Measurements from ENCODE around the gene ZDBF2. TPM values are rescaled to one million over a fixed set of nuclear protein-coding genes. Genes with fewer than 3 reads are reported as not detected.

The ZDBF2 gene
- total RNA-seq, 1 experiment from 2014 or later = 31.8 TPM

DNA sequence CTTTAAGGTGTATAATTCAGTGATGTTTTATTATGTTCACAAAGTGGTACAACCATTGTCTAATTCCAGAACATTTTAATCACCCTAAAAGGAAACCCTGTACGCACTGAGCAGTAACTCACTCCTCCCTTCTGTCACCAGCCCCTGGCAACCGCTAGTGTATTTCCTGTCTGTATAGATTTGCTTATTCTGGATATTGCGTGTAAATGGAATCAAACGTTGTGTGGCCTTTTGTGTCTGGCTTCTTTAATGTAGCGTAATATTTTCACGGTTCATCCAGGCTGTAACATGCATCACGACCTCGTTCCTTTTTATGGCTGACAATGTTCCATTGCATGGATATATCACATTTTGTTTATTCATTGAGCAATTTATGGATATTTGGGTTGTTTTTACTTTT lies 8.3 kb downstream of the ZDBF2 start:
- Histone ChIP-seq H4K91ac (ENCODE audit: insufficient read length, low read depth, low read length) (no peak overlapping the region), H3K9me3 (ENCODE audit: control insufficient read depth, low read depth, low read length) (no peaks in the 10 kb centered on the region), H4K8ac (replicated peaks; ENCODE audit: insufficient read length, low read depth, low read length) (no peak overlapping the region), H3K23ac (ENCODE audit: insufficient read length, low read depth, low read length) (no peak overlapping the region), H3T11ph (ENCODE audit: low read length) (no peak overlapping the region), H3K79me2 (ENCODE audit: insufficient read depth, low read length) (peaks cover 12% of the 10 kb centered on the region; the same call in 1 of the 2 replicates), H2BK15ac (ENCODE audit: low read depth, low read length) (no peak overlapping the region), H3K4me1 (ENCODE audit: insufficient read depth, low read length) (no peaks in the 10 kb centered on the region), H2BK20ac (ENCODE audit: low read depth, low read length, poor library complexity, severe bottlenecking) (no peak overlapping the region), H3K27ac (ENCODE audit: insufficient read length, low read depth, low read length) (no peak overlapping the region), H3K56ac (ENCODE audit: insufficient read length, low read depth, low read length) (no peak overlapping the region), H3K14ac (ENCODE audit: insufficient read depth, low read length) (no peak overlapping the region), H4K20me1 (ENCODE audit: control insufficient read depth, insufficient read depth, insufficient read length) (no peaks in the 10 kb centered on the region), H2BK5ac (ENCODE audit: insufficient read length, low read length) (no peak overlapping the region), H2AK5ac (ENCODE audit: insufficient read length, low read length) (no peak overlapping the region), H4K5ac (ENCODE audit: insufficient read length, low read depth, low read length) (no peak overlapping the region), H3K79me1 (ENCODE audit: insufficient read depth, low read depth, low read length, poor library complexity, severe bottlenecking) (peaks cover 6% of the 10 kb centered on the region), H2BK120ac (ENCODE audit: low read depth, low read length, poor library complexity, severe bottlenecking) (no peak overlapping the region), H3K9ac (ENCODE audit: extremely low read depth, insufficient read length, low read length) (no peak overlapping the region), H3K18ac (ENCODE audit: insufficient read length, low read depth, low read length) (no peak overlapping the region), H3K4me2 (ENCODE audit: insufficient read depth, insufficient read length, low read length) (no peak overlapping the region), H3K4ac (ENCODE audit: low read depth, low read length) (no peak overlapping the region), H3K23me2 (ENCODE audit: insufficient read length, low read depth, low read length, poor library complexity, severe bottlenecking) (no peaks in the 10 kb centered on the region), H2BK12ac (ENCODE audit: insufficient read length, low read depth, low read length) (no peak overlapping the region), H3K27me3 (ENCODE audit: insufficient read depth, low read length) (no peaks in the 10 kb centered on the region), H2AFZ (ENCODE audit: low read length) (no peak overlapping the region)
- Mint-ChIP-seq H3K4me3 (no peak overlapping the region), H3K4me1 (peaks cover 12 to 13% of the 10 kb centered on the region in 2 experiments), H3K9me3 (peaks cover 19 to 20% of the 10 kb centered on the region in 2 experiments), H3K36me3 (ENCODE audit: insufficient read depth in 1 of 3, low read depth in 3 of 3) (peaks cover 48 to 62% (median 56%) of the 10 kb centered on the region in 3 experiments), H3K27ac (no peak overlapping the region), H3K27me3 (ENCODE audit: low read depth) (no peaks in the 10 kb centered on the region; the same call in 1 of the 2 replicates)
- no CpG with 5 or more reads among the region's 8 CpGs for WGBS (ENCODE audit: extremely low coverage, insufficient read length, low lambda C conversion rate)
- TF ChIP-seq, protein P1, sequence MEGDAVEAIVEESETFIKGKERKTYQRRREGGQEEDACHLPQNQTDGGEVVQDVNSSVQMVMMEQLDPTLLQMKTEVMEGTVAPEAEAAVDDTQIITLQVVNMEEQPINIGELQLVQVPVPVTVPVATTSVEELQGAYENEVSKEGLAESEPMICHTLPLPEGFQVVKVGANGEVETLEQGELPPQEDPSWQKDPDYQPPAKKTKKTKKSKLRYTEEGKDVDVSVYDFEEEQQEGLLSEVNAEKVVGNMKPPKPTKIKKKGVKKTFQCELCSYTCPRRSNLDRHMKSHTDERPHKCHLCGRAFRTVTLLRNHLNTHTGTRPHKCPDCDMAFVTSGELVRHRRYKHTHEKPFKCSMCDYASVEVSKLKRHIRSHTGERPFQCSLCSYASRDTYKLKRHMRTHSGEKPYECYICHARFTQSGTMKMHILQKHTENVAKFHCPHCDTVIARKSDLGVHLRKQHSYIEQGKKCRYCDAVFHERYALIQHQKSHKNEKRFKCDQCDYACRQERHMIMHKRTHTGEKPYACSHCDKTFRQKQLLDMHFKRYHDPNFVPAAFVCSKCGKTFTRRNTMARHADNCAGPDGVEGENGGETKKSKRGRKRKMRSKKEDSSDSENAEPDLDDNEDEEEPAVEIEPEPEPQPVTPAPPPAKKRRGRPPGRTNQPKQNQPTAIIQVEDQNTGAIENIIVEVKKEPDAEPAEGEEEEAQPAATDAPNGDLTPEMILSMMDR (conservative IDR thresholded peaks at IDR 0.05) = no peak
- no peak for DNase-seq

Measured in H9 (cell line).